ENCODE results near the gene SLC7A7. TPM values are rescaled to one million over a fixed set of nuclear protein-coding genes. Genes with fewer than 3 reads are reported as not detected.
A peak's percentile ranks its signal among the peaks of the same experiment; 100 is the strongest.

Gene SLC7A7
- total and polyA plus RNA-seq, 2 of the 13 experiments (the other 11 are each of a cell fraction or from before 2014, with no cell fraction given) = 0.13 to 0.63 TPM

DNA sequence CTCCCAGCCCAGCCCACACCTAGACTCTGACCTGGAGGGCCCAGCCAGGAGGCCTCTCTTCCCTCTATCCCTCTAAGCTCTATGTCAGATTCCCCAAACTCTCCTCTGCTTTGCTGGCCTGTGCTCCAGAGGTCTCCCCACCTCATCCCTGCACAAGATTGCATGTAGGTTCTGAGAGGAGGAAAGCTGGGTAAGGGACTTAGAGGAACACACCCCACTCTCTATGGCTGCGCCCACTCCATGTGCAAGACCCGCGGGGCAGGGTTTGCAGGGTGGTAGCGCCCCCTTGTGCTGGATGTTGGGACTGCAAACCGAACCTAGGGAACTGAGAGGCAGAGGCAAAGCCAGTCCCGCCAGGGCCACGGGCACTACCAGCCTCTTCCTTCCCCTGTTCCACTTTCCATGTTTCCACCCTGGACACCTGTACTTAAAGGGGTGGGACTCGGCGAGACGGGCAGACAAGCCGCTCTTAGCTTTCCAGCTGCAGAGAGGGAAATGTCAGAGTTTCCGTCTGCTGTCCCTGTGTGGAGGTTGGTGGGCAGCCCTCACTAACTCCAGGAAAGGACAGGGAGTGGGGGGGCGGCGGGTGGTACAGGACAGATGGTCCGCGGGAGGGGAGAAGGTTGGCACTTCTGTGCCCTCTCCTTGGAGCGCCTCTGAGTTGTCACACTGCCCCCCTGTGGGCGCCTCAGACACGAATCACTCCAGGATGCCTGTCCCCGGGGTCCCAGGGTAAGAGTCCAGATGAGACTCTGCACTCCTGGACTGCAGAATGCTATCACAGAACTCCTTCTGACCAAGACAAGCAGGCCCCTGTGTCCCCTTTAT lies 37.9 kb upstream of the SLC7A7 start (continued):
- TF ChIP-seq, protein P1, sequence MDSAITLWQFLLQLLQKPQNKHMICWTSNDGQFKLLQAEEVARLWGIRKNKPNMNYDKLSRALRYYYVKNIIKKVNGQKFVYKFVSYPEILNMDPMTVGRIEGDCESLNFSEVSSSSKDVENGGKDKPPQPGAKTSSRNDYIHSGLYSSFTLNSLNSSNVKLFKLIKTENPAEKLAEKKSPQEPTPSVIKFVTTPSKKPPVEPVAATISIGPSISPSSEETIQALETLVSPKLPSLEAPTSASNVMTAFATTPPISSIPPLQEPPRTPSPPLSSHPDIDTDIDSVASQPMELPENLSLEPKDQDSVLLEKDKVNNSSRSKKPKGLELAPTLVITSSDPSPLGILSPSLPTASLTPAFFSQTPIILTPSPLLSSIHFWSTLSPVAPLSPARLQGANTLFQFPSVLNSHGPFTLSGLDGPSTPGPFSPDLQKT (CRISPR knock-in tag; IDR thresholded peaks at IDR 0.05; ENCODE audit: borderline replicate concordance) = no peak
- TF ChIP-seq, protein P2, sequence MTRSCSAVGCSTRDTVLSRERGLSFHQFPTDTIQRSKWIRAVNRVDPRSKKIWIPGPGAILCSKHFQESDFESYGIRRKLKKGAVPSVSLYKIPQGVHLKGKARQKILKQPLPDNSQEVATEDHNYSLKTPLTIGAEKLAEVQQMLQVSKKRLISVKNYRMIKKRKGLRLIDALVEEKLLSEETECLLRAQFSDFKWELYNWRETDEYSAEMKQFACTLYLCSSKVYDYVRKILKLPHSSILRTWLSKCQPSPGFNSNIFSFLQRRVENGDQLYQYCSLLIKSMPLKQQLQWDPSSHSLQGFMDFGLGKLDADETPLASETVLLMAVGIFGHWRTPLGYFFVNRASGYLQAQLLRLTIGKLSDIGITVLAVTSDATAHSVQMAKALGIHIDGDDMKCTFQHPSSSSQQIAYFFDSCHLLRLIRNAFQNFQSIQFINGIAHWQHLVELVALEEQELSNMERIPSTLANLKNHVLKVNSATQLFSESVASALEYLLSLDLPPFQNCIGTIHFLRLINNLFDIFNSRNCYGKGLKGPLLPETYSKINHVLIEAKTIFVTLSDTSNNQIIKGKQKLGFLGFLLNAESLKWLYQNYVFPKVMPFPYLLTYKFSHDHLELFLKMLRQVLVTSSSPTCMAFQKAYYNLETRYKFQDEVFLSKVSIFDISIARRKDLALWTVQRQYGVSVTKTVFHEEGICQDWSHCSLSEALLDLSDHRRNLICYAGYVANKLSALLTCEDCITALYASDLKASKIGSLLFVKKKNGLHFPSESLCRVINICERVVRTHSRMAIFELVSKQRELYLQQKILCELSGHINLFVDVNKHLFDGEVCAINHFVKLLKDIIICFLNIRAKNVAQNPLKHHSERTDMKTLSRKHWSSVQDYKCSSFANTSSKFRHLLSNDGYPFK (CRISPR knock-in tag; IDR thresholded peaks at IDR 0.05; ENCODE audit: borderline replicate concordance) = peak; percentile 89
- no peak for TF ChIP-seq AKAP8 (CRISPR knock-in tag; IDR thresholded peaks at IDR 0.05)
- TF ChIP-seq, protein P3, sequence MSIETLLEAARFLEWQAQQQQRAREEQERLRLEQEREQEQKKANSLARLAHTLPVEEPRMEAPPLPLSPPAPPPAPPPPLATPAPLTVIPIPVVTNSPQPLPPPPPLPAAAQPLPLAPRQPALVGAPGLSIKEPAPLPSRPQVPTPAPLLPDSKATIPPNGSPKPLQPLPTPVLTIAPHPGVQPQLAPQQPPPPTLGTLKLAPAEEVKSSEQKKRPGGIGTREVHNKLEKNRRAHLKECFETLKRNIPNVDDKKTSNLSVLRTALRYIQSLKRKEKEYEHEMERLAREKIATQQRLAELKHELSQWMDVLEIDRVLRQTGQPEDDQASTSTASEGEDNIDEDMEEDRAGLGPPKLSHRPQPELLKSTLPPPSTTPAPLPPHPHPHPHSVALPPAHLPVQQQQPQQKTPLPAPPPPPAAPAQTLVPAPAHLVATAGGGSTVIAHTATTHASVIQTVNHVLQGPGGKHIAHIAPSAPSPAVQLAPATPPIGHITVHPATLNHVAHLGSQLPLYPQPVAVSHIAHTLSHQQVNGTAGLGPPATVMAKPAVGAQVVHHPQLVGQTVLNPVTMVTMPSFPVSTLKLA (IDR thresholded peaks at IDR 0.05) = no peak
- TF ChIP-seq RELA (CRISPR knock-in tag; IDR thresholded peaks at IDR 0.05) = peak; percentile 84
- peak; percentile 91 for TF ChIP-seq ZNF644 (CRISPR knock-in tag; IDR thresholded peaks at IDR 0.05; ENCODE audit: low read depth)
- no peak for TF ChIP-seq SRSF4 (IDR thresholded peaks at IDR 0.05; ENCODE audit: low read depth, low read length, poor library complexity, severe bottlenecking)
- TF ChIP-seq ZNF343 (CRISPR knock-in tag; IDR thresholded peaks at IDR 0.05) = peak; percentile 88
- TF ChIP-seq ZNF3 (CRISPR knock-in tag; IDR thresholded peaks at IDR 0.05) = no peak
- TF ChIP-seq, protein P4, sequence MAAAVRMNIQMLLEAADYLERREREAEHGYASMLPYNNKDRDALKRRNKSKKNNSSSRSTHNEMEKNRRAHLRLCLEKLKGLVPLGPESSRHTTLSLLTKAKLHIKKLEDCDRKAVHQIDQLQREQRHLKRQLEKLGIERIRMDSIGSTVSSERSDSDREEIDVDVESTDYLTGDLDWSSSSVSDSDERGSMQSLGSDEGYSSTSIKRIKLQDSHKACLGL (CRISPR knock-in tag; IDR thresholded peaks at IDR 0.05) = peak; percentile 87
- TF ChIP-seq, protein P5, sequence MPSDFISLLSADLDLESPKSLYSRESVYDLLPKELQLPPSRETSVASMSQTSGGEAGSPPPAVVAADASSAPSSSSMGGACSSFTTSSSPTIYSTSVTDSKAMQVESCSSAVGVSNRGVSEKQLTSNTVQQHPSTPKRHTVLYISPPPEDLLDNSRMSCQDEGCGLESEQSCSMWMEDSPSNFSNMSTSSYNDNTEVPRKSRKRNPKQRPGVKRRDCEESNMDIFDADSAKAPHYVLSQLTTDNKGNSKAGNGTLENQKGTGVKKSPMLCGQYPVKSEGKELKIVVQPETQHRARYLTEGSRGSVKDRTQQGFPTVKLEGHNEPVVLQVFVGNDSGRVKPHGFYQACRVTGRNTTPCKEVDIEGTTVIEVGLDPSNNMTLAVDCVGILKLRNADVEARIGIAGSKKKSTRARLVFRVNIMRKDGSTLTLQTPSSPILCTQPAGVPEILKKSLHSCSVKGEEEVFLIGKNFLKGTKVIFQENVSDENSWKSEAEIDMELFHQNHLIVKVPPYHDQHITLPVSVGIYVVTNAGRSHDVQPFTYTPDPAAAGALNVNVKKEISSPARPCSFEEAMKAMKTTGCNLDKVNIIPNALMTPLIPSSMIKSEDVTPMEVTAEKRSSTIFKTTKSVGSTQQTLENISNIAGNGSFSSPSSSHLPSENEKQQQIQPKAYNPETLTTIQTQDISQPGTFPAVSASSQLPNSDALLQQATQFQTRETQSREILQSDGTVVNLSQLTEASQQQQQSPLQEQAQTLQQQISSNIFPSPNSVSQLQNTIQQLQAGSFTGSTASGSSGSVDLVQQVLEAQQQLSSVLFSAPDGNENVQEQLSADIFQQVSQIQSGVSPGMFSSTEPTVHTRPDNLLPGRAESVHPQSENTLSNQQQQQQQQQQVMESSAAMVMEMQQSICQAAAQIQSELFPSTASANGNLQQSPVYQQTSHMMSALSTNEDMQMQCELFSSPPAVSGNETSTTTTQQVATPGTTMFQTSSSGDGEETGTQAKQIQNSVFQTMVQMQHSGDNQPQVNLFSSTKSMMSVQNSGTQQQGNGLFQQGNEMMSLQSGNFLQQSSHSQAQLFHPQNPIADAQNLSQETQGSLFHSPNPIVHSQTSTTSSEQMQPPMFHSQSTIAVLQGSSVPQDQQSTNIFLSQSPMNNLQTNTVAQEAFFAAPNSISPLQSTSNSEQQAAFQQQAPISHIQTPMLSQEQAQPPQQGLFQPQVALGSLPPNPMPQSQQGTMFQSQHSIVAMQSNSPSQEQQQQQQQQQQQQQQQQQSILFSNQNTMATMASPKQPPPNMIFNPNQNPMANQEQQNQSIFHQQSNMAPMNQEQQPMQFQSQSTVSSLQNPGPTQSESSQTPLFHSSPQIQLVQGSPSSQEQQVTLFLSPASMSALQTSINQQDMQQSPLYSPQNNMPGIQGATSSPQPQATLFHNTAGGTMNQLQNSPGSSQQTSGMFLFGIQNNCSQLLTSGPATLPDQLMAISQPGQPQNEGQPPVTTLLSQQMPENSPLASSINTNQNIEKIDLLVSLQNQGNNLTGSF (CRISPR knock-in tag; IDR thresholded peaks at IDR 0.05) = 0 out of 2 replicates have a peak, but pooled peaks have one; percentile 43
- no peak for TF ChIP-seq HNRNPK (IDR thresholded peaks at IDR 0.05; ENCODE audit: low read depth, low read length, poor library complexity, severe bottlenecking)
- peak; percentile 46 for TF ChIP-seq JARID2 (CRISPR knock-in tag; IDR thresholded peaks at IDR 0.05; ENCODE audit: insufficient replicate concordance)
- TF ChIP-seq NFIC (IDR thresholded peaks at IDR 0.05; ENCODE audit: low read length) = no peak
- TF ChIP-seq SNAPC2 (CRISPR knock-in tag; IDR thresholded peaks at IDR 0.05) = peak; percentile 80; the same call in 1 of the 2 replicates

Data from HepG2 (cell line).